T47D (cell line): ENCODE results near the gene SPTBN4.
"Not testable (repeated sequence)": the region's sequence is repeated elsewhere in the genome, so short reads cannot be mapped to it uniquely, and the experiment has no call there.

ENCODE experiments used
- DNase-seq, 2 experiments: peaks; one replicate each; pipeline versions ENCODE4 v3.0.0 to v3.0.0-alpha.2; 2011 to 2012; ENCODE audit warnings: low read depth in 1 of 2, low spot score in 1 of 2
- JUND ChIP-seq: IDR thresholded peaks from 2 replicates; pipeline ENCODE4 v1.6.1; 2012; ENCODE audit warnings: low read depth
- in situ Hi-C: cut with HindIII; loops from 2 replicates; pipeline ENCODE4 v1.10.0; 2016; ENCODE audit warnings: low sequenced_read_pairs, low pct_unique_long_range_greater_than_20kb

Gene SPTBN4

GRCh38 chr19:40547836-40548235 lies 81.0 kb downstream of the SPTBN4 start:
- no peak for TF ChIP-seq JUND
- no peak for DNase-seq
- in situ Hi-C loops, result no loop called here

GRCh38 chr19:40549007-40549708 lies 82.4 kb downstream of the SPTBN4 start:
- DNase-seq, result peak; percentile 52 to 65
- no peak for TF ChIP-seq JUND
- in situ Hi-C loops, result no loop called here

- no peak for DNase-seq
- TF ChIP-seq JUND, result no peak
- in situ Hi-C loops, result no loop called here
These were observed 84.2 kb downstream of the SPTBN4 start for GRCh38 chr19:40550951-40551350.

GRCh38 chr19:40552848-40553247 lies 86.0 kb downstream of the SPTBN4 start:
- TF ChIP-seq JUND, result no peak
- in situ Hi-C loops, result no loop called here
- DNase-seq, result no peak

GRCh38 chr19:40553885-40554857 lies 87.4 kb downstream of the SPTBN4 start:
- TF ChIP-seq JUND, result no peak
- DNase-seq, result no peak
- in situ Hi-C loops, result no loop called here

- no peak for DNase-seq
- no peak for TF ChIP-seq JUND
- in situ Hi-C loops, result no loop called here
These were observed 89.3 kb downstream of the SPTBN4 start for GRCh38 chr19:40555978-40556689.

- in situ Hi-C loops, result no loop called here
These were observed 90.2 kb downstream of the SPTBN4 start for GRCh38 chr19:40556953-40557530.

GRCh38 chr19:40559394-40559793 lies 92.6 kb downstream of the SPTBN4 start:
- no peak for TF ChIP-seq JUND
- in situ Hi-C loops, result no loop called here
- DNase-seq, result no peak

More at GRCh38 chr19:40556953-40557530, 90.2 kb downstream of the SPTBN4 start:
- no peak for TF ChIP-seq JUND
- no peak for DNase-seq

- no peak for DNase-seq
- no peak for TF ChIP-seq JUND
- in situ Hi-C loops, result no loop called here
These were observed 93.3 kb downstream of the SPTBN4 start for GRCh38 chr19:40560092-40560507.

GRCh38 chr19:40561947-40562346 lies 95.1 kb downstream of the SPTBN4 start:
- in situ Hi-C loops, result no loop called here
- no peak for DNase-seq
- TF ChIP-seq JUND, result no peak

- DNase-seq, in situ Hi-C loops: not testable (repeated sequence)
These were observed 97.7 kb downstream of the SPTBN4 start for GRCh38 chr19:40564535-40564934.

GRCh38 chr19:40565355-40565754 lies 98.6 kb downstream of the SPTBN4 start:
- in situ Hi-C loops, result no loop called here
- DNase-seq, result no peak
- TF ChIP-seq JUND, result no peak
